Fibroblast of lung (primary cell): ENCODE data around the gene ARID2. TPM values are rescaled to one million over a fixed set of nuclear protein-coding genes. Genes with fewer than 3 reads are reported as not detected.

Source experiments
- DNase-seq, 2 donors: peaks; one replicate each; pipeline versions ENCODE4 v3.0.0 to v3.0.0-alpha.2; 2010; ENCODE audit warnings: low read depth in 2 of 2
- H2AFZ ChIP-seq: 2 replicates; pipeline ENCODE4 v1.5.1; 2012; ENCODE audit warnings: low read length, control low read depth, inconsistent platforms
- H3K27ac ChIP-seq: 2 replicates; pipeline ENCODE4 v1.5.1; 2011; ENCODE audit warnings: low read length, control low read depth; ENCODE audit not compliant: insufficient read depth
- H3K27me3 ChIP-seq: 2 replicates; pipeline ENCODE4 v1.5.1; 2011; ENCODE audit warnings: mild to moderate bottlenecking, low read length; ENCODE audit not compliant: control insufficient read depth, insufficient read depth
- H3K36me3 ChIP-seq: 2 replicates; pipeline ENCODE4 v1.5.1; 2011; ENCODE audit warnings: low read length; ENCODE audit not compliant: control insufficient read depth, insufficient read depth
- H3K4me1 ChIP-seq: 2 replicates; pipeline ENCODE4 v1.5.1; 2011; ENCODE audit warnings: low read length; ENCODE audit not compliant: control insufficient read depth, insufficient read depth; ENCODE audit errors: extremely low read depth
- H3K4me2 ChIP-seq: 2 replicates; pipeline ENCODE4 v1.5.1; 2011; ENCODE audit warnings: low read length, control low read depth; ENCODE audit not compliant: insufficient read depth; ENCODE audit errors: extremely low read depth
- H3K4me3 ChIP-seq, 4 experiments: fragments of 200-600 bp in 1 of 4; sonication (generic) in 1 of 4; replicated peaks in 1 of 4; 2 replicates each; pipeline ENCODE4 v1.5.1; 2011 to 2016; ENCODE audit warnings: low read length in 4 of 4, low read depth in 3 of 4, mild to moderate bottlenecking in 3 of 4, control low read depth in 2 of 4, inconsistent platforms in 1 of 4, mixed read lengths in 1 of 4; ENCODE audit not compliant: insufficient read depth in 1 of 4; ENCODE audit errors: control extremely low read depth in 1 of 4
- H3K79me2 ChIP-seq: 2 replicates; pipeline ENCODE4 v1.5.1; 2012; ENCODE audit warnings: mild to moderate bottlenecking, low read length, inconsistent platforms; ENCODE audit not compliant: control insufficient read depth, insufficient read depth
- H3K9ac ChIP-seq: 2 replicates; pipeline ENCODE4 v1.5.1; 2011; ENCODE audit warnings: mild to moderate bottlenecking, low read length, control low read depth; ENCODE audit not compliant: insufficient read depth
- H3K9me3 ChIP-seq: 2 replicates; pipeline ENCODE4 v1.5.1; 2012; ENCODE audit warnings: low read depth, low read length; ENCODE audit not compliant: control insufficient read depth, insufficient read depth
- H4K20me1 ChIP-seq: 2 replicates; pipeline ENCODE4 v1.5.1; 2011; ENCODE audit warnings: low read length; ENCODE audit not compliant: control insufficient read depth, insufficient read depth; ENCODE audit errors: extremely low read depth
- EZH2 ChIP-seq: IDR thresholded peaks from 2 replicates; pipeline ENCODE4 v1.5.1; 2012; ENCODE audit warnings: low read length, control low read depth, mild to moderate bottlenecking; ENCODE audit errors: missing control alignments
- polyA plus RNA-seq, 2 donors: library from polyadenylated mRNA; depleted of rRNA in 1 of 2; stranded (reverse) in 1 of 2; unstranded in 1 of 2; fragments of >200 nt; gene quantifications; 2 replicates each; pipeline ENCODE4 v1.2.1, GENCODE V29; 2011 to 2012; ENCODE audit warnings: missing spikeins in 1 of 2
- total RNA-seq: library from RNA; depleted of rRNA; stranded (reverse); fragments of >200 nt; gene quantifications from 2 replicates; pipeline ENCODE4 v1.2.1, GENCODE V29; 2014
- TF ChIP-seq, protein P1 (sequence below), 2 donors: IDR thresholded peaks in 1 of 2; conservative IDR thresholded peaks in 1 of 2; 1 replicate in 1 of 2; 2 replicates in 1 of 2; pipeline ENCODE4 v1.5.1; 2011 to 2012; ENCODE audit warnings: low read length in 2 of 2, control low read depth in 1 of 2, inconsistent platforms in 1 of 2, low read depth in 1 of 2, mild to moderate bottlenecking in 1 of 2

The ARID2 gene
- total and polyA plus RNA-seq, 2 donors (not counting 1 experiment from before 2014, with no cell fraction given): 14.5 to 15.7 TPM

DNA sequence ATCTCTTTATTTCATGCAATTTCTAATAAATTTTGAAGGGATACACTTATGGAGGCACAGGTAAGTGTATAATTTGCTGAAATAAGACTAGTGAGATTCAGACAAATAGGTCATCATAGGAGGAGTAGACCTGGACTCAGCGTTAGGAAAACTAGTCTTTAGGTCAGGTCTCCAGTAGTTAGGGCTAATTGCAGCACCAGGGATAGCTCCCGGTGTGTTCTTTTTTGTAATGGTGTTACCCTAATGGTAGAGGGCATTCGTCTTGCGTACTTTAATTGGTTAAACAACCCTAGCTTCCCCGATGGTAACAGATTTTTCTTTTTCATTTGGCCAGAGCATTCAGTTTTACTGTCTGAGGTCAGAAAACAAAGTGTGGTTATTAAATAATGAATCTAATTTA, 64.9 kb downstream of the ARID2 start:
- Histone ChIP-seq H2AFZ (no peak overlapping the region), H3K27ac (no peak overlapping the region), H3K4me1 (no peaks in the 10 kb centered on the region), H3K9ac (no peak overlapping the region), H3K4me2 (no peak overlapping the region), H3K4me3 (no peak overlapping the region), H3K27me3 (no peaks in the 10 kb centered on the region), H4K20me1 (no peaks in the 10 kb centered on the region), H3K9me3 (no peaks in the 10 kb centered on the region), H3K36me3 (no peaks in the 10 kb centered on the region), H3K79me2 (peaks cover 2% of the 10 kb centered on the region)
- DNase-seq: no peak
- TF ChIP-seq EZH2: no peak
- TF ChIP-seq, protein P1, sequence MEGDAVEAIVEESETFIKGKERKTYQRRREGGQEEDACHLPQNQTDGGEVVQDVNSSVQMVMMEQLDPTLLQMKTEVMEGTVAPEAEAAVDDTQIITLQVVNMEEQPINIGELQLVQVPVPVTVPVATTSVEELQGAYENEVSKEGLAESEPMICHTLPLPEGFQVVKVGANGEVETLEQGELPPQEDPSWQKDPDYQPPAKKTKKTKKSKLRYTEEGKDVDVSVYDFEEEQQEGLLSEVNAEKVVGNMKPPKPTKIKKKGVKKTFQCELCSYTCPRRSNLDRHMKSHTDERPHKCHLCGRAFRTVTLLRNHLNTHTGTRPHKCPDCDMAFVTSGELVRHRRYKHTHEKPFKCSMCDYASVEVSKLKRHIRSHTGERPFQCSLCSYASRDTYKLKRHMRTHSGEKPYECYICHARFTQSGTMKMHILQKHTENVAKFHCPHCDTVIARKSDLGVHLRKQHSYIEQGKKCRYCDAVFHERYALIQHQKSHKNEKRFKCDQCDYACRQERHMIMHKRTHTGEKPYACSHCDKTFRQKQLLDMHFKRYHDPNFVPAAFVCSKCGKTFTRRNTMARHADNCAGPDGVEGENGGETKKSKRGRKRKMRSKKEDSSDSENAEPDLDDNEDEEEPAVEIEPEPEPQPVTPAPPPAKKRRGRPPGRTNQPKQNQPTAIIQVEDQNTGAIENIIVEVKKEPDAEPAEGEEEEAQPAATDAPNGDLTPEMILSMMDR (conservative IDR thresholded peaks at IDR 0.05 in 1 of 2, IDR thresholded peaks at IDR 0.05 in 1 of 2; ENCODE audit: low read depth in 1 of 2, low read length in 2 of 2): no peak

DNA sequence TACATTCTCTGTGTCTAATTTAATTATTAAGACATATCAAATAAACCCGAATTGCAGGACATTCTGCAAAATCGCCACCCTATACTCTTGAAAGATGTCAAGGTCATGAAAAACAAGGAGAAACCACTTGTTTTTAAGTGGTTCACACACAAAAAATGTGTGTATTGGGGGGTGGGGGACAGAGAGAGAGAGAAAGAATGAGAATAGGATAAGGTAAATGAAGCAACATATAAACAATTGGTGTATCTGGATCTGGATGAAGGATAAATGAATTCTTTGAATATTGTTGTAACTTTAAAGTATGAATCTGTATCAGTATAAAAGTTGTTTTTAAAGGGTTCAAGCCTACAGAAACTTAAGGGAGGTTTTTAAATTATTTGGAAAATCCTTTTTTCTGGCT, 72.1 kb downstream of the ARID2 start:
- H3K79me2 ChIP-seq: no peaks in the 10 kb centered on the region
- no peaks in the 10 kb centered on the region for H3K36me3 ChIP-seq

DNA sequence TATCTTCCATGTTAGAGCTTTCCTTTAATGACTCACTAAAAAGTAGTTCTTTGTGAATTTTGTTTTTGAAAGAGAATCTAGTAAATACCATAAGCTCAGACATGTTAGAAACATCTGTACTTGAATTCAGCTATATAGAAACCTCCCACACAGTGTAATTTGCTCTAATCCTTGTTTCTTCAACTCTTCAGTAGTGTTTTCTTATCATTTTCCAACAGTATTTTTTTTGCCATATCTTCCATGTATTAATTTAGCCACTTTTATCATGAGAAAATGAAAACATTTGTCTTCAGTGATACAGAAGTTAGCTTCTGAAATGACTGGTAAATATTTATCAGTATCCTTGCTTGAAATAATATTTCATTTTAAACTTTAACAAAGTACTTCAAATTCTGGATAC, 73.6 kb downstream of the ARID2 start:
- H2AFZ ChIP-seq: no peak overlapping the region
- no peaks in the 10 kb centered on the region for H3K9me3 ChIP-seq
- H3K4me2 ChIP-seq: no peak overlapping the region
- H3K79me2 ChIP-seq: no peaks in the 10 kb centered on the region
- DNase-seq: no peak
- no peaks in the 10 kb centered on the region for H3K4me1 ChIP-seq
- TF ChIP-seq, protein P1 (conservative IDR thresholded peaks at IDR 0.05 in 1 of 2, IDR thresholded peaks at IDR 0.05 in 1 of 2; ENCODE audit: low read depth in 1 of 2, low read length in 2 of 2): no peak
- TF ChIP-seq EZH2: no peak
- H3K27me3 ChIP-seq: no peaks in the 10 kb centered on the region
- H3K4me3 ChIP-seq: no peak overlapping the region
- H3K36me3 ChIP-seq: no peaks in the 10 kb centered on the region
- no peak overlapping the region for H3K27ac ChIP-seq
- H3K9ac ChIP-seq: no peak overlapping the region
- no peaks in the 10 kb centered on the region for H4K20me1 ChIP-seq

More for the DNA sequence above, 72.1 kb downstream of the ARID2 start:
- TF ChIP-seq, protein P1 (conservative IDR thresholded peaks at IDR 0.05 in 1 of 2, IDR thresholded peaks at IDR 0.05 in 1 of 2; ENCODE audit: low read depth in 1 of 2, low read length in 2 of 2): no peak
- no peak for TF ChIP-seq EZH2
- Histone ChIP-seq H3K27me3 (no peaks in the 10 kb centered on the region), H3K4me3 (no peak overlapping the region), H3K9me3 (no peaks in the 10 kb centered on the region), H3K4me2 (no peak overlapping the region), H3K27ac (no peak overlapping the region), H3K9ac (no peak overlapping the region), H3K4me1 (no peaks in the 10 kb centered on the region), H2AFZ (no peak overlapping the region), H4K20me1 (no peaks in the 10 kb centered on the region)
- DNase-seq: no peak
